Measurements from ENCODE around the gene EBI3.
"Not testable (repeated sequence)": the region's sequence is repeated elsewhere in the genome, so short reads cannot be mapped to it uniquely, and the experiment has no call there.

EBI3 gene

DNA sequence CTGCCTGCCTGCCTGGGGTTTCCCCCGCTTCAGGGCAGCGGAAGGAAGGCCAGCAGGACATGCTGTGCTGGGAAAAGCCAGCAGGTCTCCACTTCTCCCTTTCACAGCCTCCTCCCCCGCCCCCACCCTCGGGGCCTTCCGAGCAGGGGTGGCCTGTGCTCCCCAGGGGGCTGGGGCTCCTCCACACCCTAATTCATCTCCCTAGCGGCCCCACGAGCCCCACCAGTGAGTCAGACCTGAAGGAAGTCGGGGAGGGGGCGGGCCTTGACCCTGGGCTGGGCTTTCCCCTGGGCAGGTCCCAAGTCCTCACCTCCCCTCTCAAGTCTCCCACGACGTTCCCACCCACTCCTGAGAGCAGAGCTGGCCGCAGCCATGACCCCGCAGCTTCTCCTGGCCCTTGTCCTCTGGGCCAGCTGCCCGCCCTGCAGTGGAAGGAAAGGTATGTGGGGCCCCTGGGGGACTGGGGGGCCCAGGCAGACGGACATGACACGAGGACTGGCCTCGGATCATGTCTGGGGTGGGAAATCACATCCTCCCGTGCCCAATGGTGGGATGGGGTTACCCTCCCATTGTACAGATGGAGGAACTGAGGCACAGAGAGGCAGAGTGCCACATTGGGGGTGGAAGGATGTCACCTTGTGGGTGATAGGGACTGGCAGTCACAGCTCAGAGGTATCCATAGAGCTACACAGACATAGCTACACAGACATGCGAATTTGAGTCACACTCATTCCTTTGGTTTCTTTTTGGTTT lies at the start of gene EBI3:
EBI3 (plus strand) TSS at position 345 of the 753 bp plus-strand sequence; CDS start at position 373, 28 bp downstream.
- no peak for DNase-seq
- TF ChIP-seq POLR2A (IDR thresholded peaks at IDR 0.05; ENCODE audit: low read length) (no peak), GATA1 (IDR thresholded peaks at IDR 0.05; ENCODE audit: low read depth, low read length) (no peak)

GRCh38 chr19:4181053-4181508 lies 48.2 kb upstream of the EBI3 start:
- peak; percentile 38 for TF ChIP-seq POLR2A (IDR thresholded peaks at IDR 0.05; ENCODE audit: low read length)
- no peak for TF ChIP-seq GATA1 (IDR thresholded peaks at IDR 0.05; ENCODE audit: low read depth, low read length)
- DNase-seq: peak; percentile 76 to 85

DNA sequence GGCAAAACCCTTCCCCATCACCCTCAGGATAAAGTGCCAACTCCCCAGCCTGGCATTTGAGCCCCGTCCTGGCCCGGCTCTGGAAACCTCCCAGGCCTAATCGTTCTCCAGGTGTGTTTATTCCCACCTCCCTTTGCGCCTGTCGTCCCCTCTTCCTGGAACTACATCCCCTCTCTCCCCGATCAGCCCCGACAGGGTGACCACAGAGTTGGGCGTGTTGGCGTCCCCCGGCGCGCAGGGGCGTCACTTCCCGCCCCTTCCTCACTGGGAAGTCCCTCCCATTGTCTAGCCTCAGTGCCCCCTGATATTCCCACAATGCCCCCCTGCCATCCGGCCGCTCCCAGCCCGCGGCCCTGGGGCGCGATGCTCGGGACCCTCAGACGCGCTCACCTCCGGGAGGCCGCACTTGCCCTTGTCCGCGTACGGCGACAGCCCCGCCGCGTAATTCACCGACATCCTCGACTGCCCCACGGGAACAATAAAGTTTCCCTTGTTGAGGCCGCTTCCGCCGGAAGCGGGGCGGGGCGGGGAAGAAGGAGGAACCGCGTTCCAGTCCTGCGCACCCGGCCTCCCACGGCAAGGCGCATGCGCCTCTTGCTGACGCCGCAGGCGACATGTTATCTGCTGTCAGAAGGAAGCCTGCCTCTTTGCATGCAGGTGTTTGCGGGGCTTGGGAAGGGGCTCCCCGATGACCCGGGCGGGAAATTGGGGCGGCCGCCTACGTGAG lies 47.1 kb upstream of the EBI3 start, which contains the start of the genes ANKRD24 and SIRT6:
ANKRD24 (plus strand) TSS at position 606 of the 727 bp plus-strand sequence. CDS start 3,737 bp downstream, outside the sequence.
SIRT6 (minus strand) TSS at position 480 of the 727 bp plus-strand sequence; CDS start at position 456, 24 bp downstream.
- DNase-seq: peak; percentile 98
- no peak for TF ChIP-seq GATA1 (IDR thresholded peaks at IDR 0.05; ENCODE audit: low read depth, low read length)
- peak; percentile 70 for TF ChIP-seq POLR2A (IDR thresholded peaks at IDR 0.05; ENCODE audit: low read length)

- no peak for DNase-seq
Observed at GRCh38 chr19:4183967-4184717, 45.2 kb upstream of the EBI3 start.

GRCh38 chr19:4184718-4185352 lies 44.5 kb upstream of the EBI3 start:
- TF ChIP-seq GATA1 (IDR thresholded peaks at IDR 0.05; ENCODE audit: low read depth, low read length) (no peak), POLR2A (IDR thresholded peaks at IDR 0.05; ENCODE audit: low read length) (no peak)
- no peak for DNase-seq

More at GRCh38 chr19:4183967-4184717, 45.2 kb upstream of the EBI3 start:
- TF ChIP-seq POLR2A (IDR thresholded peaks at IDR 0.05; ENCODE audit: low read length) (no peak), GATA1 (IDR thresholded peaks at IDR 0.05; ENCODE audit: low read depth, low read length) (no peak)

GRCh38 chr19:4185413-4186086 lies 43.8 kb upstream of the EBI3 start:
- TF ChIP-seq POLR2A (IDR thresholded peaks at IDR 0.05; ENCODE audit: low read length): no peak
- TF ChIP-seq GATA1 (IDR thresholded peaks at IDR 0.05; ENCODE audit: low read depth, low read length): no peak
- no peak for DNase-seq

- peak; percentile 79 to 90 for DNase-seq
- TF ChIP-seq POLR2A (IDR thresholded peaks at IDR 0.05; ENCODE audit: low read length) (no peak), GATA1 (IDR thresholded peaks at IDR 0.05; ENCODE audit: low read depth, low read length) (no peak)
Observed at GRCh38 chr19:4186087-4186993, 43.0 kb upstream of the EBI3 start.

DNA sequence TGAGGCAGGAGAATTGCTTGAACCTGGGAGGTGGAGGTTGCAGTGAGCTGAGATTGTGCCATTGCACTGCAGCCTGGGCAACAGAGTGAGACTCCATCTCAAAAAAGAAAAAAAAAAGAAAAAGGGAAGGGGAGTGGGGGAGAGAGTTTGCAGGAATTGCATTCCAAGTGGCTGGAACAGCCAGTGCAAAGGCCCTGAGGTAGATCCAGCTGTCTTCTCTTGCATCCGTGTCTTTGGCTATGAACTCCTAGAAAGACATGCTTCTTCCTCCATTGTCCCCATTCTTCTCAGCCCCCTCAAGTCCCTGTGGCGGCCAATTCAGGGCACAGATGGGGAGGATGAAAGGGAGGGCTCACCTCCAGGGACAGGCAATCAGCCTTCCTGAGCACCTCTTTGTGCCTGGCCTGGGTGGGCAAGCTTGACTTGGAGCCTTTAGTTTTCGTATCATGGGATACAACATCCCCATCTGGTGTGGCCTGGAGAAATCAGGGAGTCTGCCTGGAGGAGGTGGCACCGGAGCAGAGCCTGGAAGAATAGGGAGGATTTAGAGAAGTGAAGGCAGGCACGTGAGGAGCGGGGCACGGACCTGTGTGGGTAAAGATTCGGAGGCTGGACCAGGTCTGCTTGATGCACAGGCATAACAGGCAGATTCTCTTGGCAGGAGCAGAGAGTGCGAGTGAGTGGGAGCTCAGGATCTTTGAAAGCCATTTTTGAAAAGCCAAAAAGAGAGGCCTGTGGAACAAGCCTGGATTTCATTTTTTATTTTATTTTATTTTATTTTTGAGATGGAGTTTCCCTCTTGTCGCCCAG lies 41.8 kb upstream of the EBI3 start:
- TF ChIP-seq POLR2A (IDR thresholded peaks at IDR 0.05; ENCODE audit: low read length) (no peak), GATA1 (IDR thresholded peaks at IDR 0.05; ENCODE audit: low read depth, low read length) (no peak)
- no peak for DNase-seq

GRCh38 chr19:4189641-4190040 lies 39.7 kb upstream of the EBI3 start:
- no peak for TF ChIP-seq POLR2A (IDR thresholded peaks at IDR 0.05; ENCODE audit: low read length)
- TF ChIP-seq GATA1 (IDR thresholded peaks at IDR 0.05; ENCODE audit: low read depth, low read length): no peak
- DNase-seq: no peak

DNA sequence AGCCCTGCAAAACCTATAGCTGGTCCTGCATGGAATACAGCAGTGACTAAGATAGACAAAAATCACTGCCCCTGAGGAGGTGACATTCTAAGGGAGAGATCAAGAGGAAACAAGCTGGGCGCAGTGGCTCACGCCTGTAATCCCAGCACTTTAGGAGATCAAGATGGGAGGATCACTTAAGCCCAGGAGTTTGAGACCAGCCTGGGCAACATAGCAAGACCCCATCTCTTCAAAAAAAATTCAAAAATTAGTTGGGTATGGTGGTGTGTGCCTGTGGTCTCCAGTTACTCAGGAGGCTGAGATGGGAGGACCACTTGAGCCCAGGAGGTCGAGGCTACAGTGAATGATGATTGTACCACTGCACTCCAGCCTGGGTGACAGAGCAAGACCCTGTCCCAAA lies 36.8 kb upstream of the EBI3 start:
- DNase-seq: not testable (repeated sequence)

- no peak for TF ChIP-seq POLR2A (IDR thresholded peaks at IDR 0.05; ENCODE audit: low read length)
- TF ChIP-seq GATA1 (IDR thresholded peaks at IDR 0.05; ENCODE audit: low read depth, low read length): no peak
- no peak for DNase-seq
Observed at GRCh38 chr19:4194353-4194752, 35.0 kb upstream of the EBI3 start.
